Mammary epithelial cell (primary cell): Measurements from ENCODE around the gene DOCK11.

Experiments
- EZH2 ChIP-seq: IDR thresholded peaks from 2 replicates; pipeline ENCODE4 v1.6.1; 2012; ENCODE audit warnings: low read length, inconsistent platforms, borderline replicate concordance
- TF ChIP-seq, protein P1 (sequence below), 2 donors: IDR thresholded peaks in 1 of 2; conservative IDR thresholded peaks in 1 of 2; 2 replicates each; pipeline ENCODE4 v1.5.1; 2011 to 2012; ENCODE audit warnings: inconsistent platforms in 2 of 2, low read length in 2 of 2, mild to moderate bottlenecking in 2 of 2, control low read depth in 1 of 2, low read depth in 1 of 2; ENCODE audit not compliant: insufficient read depth in 1 of 2; ENCODE audit errors: extremely low read depth in 1 of 2

DNA sequence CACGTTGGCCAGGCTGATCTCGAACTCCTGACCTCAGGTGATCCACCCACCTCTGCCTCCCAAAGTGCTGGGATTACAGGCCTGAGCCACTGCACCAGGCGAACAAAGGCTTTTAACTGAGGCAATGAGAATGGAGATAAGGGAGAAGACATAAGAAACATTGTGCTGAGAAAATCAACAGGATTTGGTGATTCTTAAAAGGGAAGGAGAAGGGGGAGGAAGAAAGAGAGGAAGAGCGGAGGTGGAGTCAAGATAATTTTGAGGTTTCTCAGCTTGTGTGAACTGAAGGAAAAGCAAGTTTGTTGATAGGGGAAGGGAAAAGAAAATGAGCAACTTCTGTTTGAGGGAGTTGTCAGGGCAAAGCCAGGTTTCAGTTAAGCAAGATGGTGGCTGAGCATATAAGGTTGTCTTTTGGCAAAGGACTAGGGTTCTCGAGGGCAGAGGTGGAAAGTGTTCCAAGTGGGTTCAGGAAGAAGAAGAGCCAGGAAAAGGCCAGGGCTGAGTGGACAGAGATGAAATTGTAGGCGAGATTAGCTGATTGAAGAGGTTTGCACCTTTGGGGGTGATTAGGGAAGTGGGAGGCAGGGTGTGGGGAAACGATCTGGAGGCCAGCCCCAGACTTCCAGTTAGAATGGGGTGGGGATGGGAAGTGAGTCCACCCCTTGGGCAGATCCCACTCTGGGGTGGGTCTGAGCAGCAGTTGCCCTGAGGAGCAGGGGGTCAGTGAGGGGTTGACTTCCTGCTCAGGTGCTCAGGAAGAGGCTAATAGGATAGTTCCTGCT lies 7.8 kb downstream of the DOCK11 start:
- TF ChIP-seq, protein P1, sequence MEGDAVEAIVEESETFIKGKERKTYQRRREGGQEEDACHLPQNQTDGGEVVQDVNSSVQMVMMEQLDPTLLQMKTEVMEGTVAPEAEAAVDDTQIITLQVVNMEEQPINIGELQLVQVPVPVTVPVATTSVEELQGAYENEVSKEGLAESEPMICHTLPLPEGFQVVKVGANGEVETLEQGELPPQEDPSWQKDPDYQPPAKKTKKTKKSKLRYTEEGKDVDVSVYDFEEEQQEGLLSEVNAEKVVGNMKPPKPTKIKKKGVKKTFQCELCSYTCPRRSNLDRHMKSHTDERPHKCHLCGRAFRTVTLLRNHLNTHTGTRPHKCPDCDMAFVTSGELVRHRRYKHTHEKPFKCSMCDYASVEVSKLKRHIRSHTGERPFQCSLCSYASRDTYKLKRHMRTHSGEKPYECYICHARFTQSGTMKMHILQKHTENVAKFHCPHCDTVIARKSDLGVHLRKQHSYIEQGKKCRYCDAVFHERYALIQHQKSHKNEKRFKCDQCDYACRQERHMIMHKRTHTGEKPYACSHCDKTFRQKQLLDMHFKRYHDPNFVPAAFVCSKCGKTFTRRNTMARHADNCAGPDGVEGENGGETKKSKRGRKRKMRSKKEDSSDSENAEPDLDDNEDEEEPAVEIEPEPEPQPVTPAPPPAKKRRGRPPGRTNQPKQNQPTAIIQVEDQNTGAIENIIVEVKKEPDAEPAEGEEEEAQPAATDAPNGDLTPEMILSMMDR (conservative IDR thresholded peaks at IDR 0.05 in 1 of 2, IDR thresholded peaks at IDR 0.05 in 1 of 2; ENCODE audit: extremely low read depth in 1 of 2, insufficient read depth in 1 of 2, low read depth in 1 of 2, low read length in 2 of 2): no peak
- no peak for TF ChIP-seq EZH2
